Midbrain (tissue), 1 donor: ENCODE measurements around the gene MLYCD.

Experiments used
- DNase-seq: peaks from one replicate; lab custom pipeline; 2025; lab: John Stamatoyannopoulos, UW

Gene MLYCD

DNA sequence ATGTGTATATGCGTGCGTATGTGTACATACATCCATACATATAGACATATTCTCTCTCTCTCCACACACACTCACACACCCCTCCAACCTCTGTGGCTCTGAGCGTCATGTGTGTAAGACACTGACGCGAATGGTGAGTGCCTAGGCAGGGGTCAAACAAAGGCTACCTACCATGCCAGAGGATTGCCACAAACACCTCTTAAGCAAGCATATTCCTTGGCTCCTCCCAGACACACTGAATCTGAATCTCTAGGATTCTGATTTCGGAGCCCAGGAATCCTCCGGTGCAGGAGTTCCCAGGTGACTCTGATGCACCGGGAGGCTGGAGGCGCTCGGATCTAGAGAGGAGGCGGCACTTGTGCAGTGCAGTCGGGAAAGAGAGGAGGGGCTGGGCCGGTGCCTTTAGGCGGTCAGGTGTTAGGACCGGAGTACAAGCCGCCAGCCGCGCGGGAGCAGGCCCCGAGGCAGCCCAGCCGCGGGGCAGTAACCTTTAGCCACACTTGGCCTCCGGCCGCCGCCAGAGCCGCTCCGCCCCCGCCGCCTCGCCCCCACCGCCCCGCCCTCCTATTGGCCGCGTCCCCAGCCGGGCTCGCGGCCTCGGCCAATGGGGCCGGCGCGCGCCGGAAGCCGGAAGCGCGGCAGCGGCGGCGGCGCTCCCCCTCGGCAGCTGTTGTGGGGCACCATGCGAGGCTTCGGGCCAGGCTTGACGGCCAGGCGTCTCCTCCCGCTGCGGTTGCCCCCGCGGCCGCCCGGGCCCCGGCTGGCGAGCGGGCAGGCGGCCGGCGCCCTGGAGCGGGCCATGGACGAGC lies at the start of gene MLYCD:
Gene MLYCD, plus strand, starts transcription at position 653 of the 809 bp plus-strand sequence. Its CDS starts 30 bp downstream, at position 683.
- peak; percentile 91 for DNase-seq

DNA sequence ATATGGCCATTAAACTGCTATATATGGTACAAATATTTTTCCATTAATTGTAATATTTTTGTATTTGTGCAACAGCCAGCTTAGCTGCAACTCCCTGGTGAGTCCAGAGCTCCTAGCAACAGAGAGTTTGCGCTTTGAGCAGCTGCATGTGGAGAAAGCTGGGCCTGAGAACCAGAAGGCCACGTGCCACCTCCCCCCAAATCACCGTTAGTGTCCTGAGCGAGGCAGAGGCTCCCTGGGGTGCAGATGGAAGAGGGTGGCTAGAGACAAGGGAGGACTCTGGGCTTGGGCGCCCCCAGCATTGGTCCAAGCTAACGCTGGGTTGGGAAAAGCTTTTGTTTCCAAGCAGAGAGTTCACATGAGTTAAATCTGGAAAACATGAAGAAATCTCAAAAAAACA lies 49.5 kb upstream of the MLYCD start:
- DNase-seq, result no peak

DNA sequence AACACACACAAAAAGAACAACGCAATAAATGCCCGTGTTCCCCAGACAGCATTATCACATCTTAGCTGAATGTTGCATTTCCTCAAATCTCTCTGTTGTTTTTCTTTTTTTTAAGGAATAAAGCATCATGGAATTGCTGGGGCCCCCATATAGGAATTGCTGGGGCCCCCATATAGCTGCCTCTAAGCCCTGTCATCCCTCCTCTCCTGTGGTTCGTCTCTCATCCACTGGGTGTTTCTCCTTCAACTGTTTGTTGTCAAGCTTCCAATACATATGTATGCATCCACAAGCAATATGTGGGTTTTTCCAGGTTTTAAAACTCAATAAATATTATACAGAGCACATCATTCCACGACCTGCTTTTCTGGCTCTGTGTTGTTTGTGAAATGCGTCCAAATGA lies 48.0 kb upstream of the MLYCD start:
- no peak for DNase-seq

DNA sequence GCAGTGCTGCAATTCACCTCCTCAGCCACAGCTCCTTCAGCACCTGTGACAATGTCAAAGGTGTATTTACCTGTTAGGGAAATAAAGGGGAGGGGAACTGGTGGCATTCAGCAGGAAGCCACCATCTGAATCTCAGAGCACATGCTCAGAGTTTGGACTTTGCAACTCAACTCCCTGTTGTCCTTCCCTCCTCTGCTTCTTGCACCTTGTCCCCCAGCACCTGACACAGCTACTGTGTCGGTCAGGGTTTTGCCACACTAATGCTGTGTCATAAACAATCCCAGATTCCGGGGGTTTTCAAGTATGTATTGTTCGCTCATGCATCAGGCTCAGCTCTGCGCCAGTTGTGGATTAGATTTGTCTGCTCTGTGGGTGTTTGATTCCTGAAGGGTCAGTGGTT lies 47.4 kb upstream of the MLYCD start:
- DNase-seq, result no peak

DNA sequence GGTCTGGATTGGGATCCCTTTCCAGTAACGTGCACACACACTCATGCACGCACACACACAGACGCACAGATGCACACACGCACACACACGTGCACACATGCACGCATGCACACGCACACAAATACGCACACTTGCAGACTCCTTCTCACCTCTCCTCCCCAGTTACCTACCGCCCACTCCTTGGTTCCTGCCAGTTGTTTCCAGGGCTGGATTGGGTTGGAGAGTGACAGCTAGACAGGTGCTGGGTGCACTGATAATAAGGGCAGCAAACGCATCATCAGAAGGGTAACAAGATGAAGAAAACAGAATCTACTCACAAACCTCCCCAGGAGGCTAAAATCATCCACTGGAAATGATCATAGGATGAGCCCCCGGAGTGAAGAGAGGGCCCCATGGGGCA lies 46.1 kb upstream of the MLYCD start:
- no peak for DNase-seq

DNA sequence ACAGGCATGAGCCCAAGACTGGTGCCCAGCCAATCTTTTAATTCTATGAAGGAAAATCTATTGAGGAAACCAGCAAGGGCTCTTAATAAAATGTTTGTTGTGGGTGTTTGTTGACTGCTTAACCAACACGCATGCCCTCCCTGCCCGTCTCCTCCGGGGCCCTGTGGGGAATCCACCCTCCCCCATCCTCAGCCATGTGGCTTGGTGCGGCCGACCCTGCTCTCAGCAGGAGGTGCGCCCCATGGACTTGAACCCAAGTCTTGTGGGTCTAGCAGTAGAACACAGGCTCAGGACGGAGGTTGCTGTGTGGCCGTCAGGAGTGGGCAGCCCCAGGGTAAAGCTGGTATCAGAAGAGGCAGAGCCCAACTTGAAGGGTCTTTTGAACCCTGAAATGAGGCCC lies 45.1 kb upstream of the MLYCD start:
- DNase-seq, result no peak

DNA sequence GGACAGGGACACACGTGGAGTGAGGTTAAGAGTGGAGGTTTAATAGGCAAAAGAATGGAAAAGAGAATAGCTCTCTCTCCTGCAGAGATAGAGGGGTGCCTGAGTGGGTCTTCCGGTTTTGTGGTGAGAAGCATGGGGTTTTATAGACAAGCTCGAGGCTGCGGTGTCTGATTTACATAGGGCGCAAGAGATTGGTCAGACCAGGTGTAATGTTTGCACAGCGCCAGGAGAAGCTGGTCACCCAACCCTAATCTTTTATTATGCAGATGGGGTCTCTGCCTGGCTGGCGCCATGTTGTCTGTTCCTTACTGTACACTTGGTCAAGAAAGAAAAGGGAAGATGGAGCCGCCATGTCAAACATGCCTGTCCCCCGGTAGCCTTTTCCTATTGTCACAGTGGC lies 44.5 kb upstream of the MLYCD start:
- DNase-seq, result no peak

DNA sequence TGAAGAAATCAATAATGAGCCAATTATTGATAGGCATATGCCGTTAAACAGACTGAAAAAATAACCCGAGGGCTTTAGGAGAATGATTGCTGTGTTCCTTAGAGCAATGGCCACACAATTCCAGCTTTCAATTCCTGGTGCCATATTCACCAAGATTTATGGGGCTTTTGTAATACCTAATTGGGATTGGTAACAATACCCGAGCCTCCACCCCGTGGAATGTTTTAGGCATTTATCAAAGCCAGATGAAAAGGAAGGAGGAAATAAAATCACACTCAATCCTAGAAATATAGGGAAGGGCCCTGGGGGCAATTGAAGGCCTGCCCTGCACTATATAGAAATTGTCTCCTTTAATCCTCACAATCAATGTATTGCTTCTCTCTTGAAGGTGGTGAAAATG lies 42.1 kb upstream of the MLYCD start:
- no peak for DNase-seq

DNA sequence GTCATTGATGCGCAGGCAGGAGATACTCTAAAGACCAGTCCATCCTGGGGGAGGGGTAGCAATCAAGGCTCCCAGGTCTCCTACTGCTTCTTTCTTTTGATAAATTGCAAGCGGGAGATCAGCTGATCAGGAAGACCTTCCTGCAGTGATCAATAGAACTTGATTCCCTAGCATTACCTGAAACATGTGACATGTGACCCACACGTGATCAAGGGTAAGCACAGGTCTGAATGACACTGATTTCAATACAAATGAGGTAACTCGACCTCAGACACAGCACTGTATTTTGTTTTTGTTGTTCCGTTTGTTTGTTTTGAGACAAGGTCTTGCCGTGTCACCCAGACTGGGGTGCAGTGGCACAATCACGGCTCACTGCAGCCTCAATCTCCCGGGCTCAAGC lies 39.6 kb upstream of the MLYCD start:
- no peak for DNase-seq

DNA sequence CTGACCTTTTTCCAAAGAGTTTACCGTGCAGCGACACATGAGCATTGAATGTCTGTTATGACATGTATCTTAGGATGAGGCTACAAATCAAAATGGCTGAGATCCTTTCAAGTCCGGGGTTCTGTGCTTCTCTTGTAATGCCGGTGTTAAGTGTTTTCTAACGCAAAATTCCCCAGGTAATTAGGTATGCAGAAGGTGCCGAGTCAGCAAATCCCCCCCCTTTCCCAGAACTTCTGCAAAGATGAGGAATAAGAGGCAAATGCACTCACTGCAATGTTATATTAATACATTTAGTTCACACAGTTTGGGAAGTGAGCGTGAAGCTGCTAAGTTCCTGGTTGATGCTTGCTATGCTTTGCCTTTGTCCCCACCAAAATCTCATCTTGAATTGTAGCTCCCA lies 36.3 kb upstream of the MLYCD start:
- DNase-seq, result no peak

DNA sequence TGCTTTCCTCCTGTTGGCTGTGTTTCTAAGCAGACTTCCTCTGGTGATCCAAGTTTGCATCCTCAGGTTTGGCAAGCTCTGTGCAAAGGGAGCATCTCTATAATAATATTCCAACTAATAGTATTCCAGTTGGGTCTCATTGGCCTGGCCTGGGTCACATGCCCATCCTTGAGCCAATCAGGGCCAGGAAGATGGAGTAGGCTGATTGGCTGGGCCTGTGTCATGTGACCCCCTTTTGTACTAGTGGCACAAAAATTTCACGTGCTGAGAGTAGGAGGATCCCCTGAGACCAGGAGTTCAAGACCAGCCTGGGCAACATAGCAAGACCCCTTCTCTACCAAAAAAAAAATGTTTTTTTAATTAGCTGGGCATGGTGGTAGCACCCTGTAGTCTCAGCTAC lies 35.2 kb upstream of the MLYCD start:
- DNase-seq, result no peak

DNA sequence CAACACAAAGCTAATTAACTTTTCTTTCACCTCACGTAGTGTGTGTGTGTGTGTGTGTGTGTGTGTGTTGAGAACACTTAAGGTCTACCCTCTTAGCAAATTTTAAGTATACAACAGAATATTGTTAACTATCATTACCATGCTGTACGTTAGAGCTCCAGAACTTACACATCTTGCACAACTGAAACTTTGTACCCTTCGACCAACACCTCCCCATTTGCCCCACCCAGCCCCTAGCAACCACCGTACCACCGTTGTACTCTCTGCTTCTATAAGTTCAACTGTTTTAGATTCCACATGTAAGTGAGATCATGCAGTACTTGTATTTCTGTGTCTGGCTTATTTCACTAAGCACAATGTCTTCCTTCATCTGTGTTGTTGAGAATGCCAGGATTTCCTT lies 28.1 kb upstream of the MLYCD start:
- no peak for DNase-seq

DNA sequence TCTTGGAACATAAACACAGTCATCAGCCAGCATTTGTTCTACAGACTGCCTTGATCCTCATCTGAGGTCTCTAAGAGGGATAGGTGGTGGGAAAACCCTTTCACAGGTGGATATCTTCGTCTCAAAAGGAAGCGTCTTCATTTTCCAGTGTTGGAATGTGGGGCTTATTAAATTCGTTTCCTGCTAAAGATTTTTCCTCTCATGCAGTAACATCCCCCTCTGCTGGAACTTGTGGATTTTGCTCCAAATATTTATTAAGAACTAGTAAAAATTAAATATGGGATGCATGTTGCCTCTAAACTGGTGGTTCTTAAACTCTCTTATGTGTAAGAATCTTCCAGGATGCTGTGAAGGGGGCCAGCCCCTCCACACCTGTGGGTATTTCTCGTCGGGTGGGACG lies 20.1 kb upstream of the MLYCD start:
- DNase-seq, result peak; percentile 58

DNA sequence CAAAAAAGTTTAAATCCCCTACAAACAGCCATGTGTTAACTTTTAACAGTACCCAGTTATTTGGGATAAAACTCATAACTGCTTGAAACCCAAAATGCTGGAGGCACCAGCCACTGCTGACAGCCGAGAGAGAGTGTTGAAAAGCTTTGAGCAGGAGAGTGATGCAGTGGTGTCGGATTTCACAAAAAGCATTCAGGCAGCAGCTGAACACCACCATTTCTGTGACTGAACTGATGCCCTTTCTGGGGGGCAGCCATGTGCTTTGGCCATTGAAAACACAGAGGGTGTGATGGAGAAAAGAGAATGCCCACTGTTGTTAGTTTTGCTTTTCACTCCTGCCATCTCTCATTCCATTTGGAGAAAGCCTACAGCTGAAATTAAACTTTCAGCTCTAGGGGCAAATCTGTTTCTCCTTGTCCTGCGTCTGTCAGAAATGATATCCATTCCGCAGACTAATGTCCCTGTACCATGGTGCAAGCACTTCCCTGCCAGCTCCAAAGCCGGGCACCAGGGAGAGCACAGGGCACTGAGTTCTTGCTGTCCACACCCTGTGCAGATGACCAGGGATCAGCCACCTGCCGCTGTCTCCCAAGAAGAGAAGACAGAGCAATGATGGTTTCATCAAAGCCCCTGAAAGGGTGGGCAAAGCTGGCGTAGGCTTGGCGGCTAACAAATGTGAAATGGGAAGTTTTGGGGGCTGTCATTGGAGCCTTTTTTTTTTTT lies 16.6 kb upstream of the MLYCD start:
- DNase-seq, result no peak

DNA sequence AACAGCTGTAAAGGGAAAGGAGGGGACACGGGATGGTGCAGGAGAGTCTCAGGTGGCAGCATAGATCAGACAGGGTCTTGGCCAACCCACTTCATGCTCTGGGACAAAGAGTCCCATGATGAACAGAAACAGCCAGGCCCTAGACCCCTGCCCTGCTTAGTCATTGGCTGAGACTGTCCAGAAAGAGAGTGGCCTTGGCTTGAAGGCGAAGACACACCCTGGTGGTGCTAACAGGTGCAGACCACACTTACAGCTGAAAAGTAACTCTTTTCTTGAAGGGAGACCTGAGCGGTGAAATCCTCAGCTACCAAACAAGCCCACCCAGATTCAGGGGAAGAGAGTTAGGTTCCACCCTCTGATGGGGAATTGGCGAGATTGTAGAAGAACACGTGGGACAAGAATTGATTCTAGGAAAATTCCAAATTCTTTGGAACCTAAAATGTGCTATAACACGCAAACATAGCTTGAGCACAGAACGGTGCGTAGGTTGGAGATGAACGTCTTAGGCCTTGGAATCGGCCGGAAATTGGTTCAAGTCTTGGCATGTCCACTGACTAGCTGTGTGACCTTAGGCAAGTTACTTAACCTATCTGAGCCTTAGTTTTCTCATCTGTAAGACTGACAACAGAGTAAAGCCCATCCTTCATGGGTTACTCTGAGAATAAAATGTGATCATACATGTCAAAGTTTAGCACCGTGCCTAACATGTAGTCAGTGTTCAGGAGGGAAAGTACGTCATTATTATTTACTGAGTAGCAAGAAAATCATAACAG lies 12.5 kb upstream of the MLYCD start:
- DNase-seq, result no peak

DNA sequence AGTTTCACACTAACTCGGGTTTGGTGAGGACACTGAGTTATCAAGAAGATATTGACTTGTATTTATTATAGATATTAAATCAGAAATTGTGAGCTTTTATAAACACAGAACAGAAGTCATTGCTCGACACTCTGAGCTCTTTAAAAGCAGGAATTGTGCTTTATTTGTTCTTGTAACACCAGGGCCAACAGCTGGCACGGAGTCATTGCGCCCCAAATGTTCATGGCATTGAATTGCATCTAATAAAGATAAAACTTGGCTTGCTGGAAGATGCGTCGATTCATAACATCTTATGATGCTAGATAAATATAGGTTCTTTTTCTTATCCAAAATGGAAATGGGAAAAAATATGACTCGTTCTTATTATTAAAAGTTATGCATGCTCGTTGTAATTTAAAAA lies 11.8 kb upstream of the MLYCD start:
- peak; percentile 63 for DNase-seq

DNA sequence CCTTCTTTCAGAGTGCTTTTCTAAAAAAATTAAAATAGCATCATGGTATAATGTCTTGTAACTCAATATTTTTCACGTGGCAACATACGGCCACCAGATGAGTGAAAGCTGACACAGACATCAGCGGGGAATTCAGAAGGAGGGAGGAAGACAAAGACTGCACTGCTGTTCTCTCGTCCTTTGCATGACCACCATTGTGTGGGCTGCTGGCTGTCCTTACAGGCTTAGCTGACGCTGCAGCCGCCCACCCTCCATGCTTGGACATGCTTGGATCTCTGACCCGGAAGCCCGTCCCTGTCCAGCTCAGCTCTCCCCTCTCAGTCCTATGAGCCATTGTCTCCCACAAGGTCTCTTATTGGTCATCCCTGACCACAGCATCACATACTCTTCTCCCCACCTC lies 11.4 kb upstream of the MLYCD start:
- no peak for DNase-seq

DNA sequence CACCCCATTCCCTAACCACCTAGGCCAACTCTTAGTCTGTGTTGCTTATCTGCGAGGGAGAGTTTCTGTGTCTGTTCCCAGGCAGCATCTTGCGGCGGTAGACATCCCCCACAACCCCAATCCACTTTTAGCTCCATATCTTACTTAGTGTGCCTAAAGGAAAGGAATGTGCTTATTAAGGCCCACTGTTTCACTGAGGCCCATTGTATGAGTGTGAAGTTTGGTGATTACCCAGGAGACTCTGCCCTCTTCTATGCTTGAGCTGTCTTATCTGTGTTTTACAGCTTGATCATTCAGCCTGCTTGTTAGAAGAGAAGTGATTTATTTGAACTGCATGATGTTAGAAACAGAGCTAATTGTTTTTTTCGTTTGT lies 10.3 kb upstream of the MLYCD start:
- DNase-seq, result no peak

DNA sequence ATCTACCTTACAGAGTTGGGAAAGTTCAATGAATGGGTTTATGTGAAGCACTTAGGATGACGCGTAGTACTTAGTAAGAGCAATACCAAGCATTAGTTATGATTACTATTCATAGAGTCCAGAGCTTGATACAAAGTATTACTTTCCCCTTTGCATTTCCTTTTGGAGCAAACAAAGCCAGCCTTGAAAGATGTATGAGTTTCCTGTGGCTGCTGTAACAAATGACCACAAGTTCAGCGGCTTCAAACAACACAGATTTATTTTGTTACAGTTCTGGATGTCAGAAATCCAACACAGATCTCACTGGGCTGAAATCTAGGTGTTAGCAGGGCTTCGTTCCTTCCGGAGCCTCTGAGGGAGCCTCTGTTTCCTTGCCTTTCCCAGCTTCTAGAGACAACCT lies 8.6 kb upstream of the MLYCD start:
- DNase-seq, result no peak

DNA sequence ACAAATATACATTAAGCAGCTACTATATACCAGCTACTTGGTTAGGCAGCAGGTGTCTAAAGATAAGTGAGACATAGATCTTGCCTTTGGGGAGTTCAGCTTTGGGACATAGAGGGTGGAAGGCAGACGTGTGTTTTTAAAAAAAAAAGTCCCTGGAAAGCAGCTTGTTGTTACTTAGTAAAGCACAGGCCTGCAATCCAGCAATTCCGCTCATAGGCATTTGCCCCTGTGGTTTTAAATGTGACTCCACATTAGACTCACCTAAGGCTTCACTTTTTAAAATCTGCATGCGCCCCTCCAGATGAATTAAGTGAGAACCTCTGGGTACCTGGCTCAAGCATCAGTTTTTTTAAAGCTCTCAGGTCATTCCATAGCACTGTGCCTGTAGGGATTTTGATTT lies 7.2 kb upstream of the MLYCD start:
- DNase-seq, result no peak

DNA sequence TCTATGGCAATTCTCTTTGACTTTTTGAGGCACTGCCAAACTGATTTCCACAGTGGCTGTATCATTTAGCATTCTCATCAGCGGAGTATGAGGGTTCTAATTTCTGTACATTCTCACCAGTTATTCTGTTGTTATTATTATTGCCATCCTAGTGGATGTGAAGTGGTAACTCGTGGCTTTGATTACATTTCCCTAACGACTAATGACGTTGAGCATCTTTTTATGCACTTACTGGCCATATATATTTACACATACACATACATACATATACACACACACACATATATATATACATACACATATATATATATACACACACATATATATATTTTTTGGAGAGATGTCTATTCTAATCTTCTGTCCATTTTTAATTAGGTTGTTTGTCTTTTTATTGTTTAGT lies 3.7 kb upstream of the MLYCD start:
- DNase-seq, result no peak

DNA sequence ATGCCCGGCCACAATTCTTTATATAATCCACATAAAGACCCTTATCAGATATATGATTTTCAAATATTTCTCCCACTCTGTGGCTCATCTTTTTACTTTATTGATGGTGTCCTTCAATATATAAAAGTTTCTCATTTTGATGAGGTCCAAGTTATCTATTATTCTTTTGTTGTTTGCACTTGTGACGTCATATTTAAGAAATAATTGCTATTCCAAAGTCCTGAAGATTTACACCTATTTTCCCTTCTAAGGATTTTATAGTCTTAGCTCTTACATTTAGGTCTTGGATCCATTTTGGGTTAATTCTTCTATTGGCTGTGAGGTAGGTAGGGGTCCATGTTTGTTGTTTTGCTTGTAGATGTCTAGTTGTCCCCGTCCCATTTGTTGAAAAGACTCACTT lies 3.0 kb upstream of the MLYCD start:
- no peak for DNase-seq
